HCT116 (cell line): Measurements from ENCODE around the gene NXPE3. TPM values are rescaled to one million over a fixed set of nuclear protein-coding genes. Genes with fewer than 3 reads are reported as not detected.

Source experiments
- ATAC-seq: fragments of 200-7000 bp; cut with Tn5 transposase; 2 replicates; pipeline ENCODE4 v1.9.1; 2020; ENCODE audit warnings: mild to moderate bottlenecking, moderate library complexity
- BruUV-seq: library from RNA; stranded (reverse); fragments of 400-500 nt; replicated peaks from 2 replicates; lab custom pipeline; 2021; lab: Mats Ljungman, UMichigan
- CTCF ChIA-PET: fragments of 300-600 bp; sonication (Branson Sonifier 250); formaldehyde crosslinking; loops from one replicate; lab custom pipeline; 2021; ENCODE audit warnings: antibody characterized with exemption; lab: Charles Lee
- POLR2A ChIA-PET: fragments of 300-600, 350-600 bp; sonication (Branson Sonifier 250); formaldehyde crosslinking; loops from one replicate; lab custom pipeline; 2021; ENCODE audit warnings: antibody characterized with exemption; lab: Charles Lee
- RAD21 ChIA-PET, 2 experiments: fragments of 300-600 bp; sonication (Branson Sonifier 250); formaldehyde crosslinking; loops; one replicate each; lab custom pipeline; 2023; ENCODE audit warnings: low total read pairs in 2 of 2; ENCODE audit not compliant: uncharacterized antibody in 2 of 2, unreplicated experiment in 2 of 2, low non-redundant PET in 1 of 2; lab: Charles Lee
- DNase-seq: peaks from one replicate; pipeline ENCODE4 v3.0.0-alpha.2; 2010; ENCODE audit warnings: low read depth, low spot score
- H2AFZ ChIP-seq: fragments of 200-600 bp; shearing (Covaris generic), sonication (generic); 2 replicates; pipeline ENCODE4 v1.6.1; 2017; ENCODE audit warnings: low read depth, mixed run types, mixed read lengths, antibody characterized with exemption, low read length; ENCODE audit not compliant: poor library complexity, severe bottlenecking
- H3K27ac ChIP-seq: 2 replicates; pipeline ENCODE4 v1.5.1; 2012; ENCODE audit warnings: low read depth, low read length
- H3K27me3 ChIP-seq: fragments of 200-600 bp; sonication (generic); 2 replicates; pipeline ENCODE4 v1.6.1; 2016; ENCODE audit warnings: mixed run types, low read length, mixed read lengths; ENCODE audit not compliant: insufficient read depth
- H3K36me3 ChIP-seq, 2 experiments: fragments of 200-500 bp in 1 of 2; fragments of 200-600 bp in 1 of 2; sonication (Bioruptor generic) in 1 of 2; sonication (generic) in 1 of 2; 2 replicates each; pipeline versions ENCODE4 v1.5.1 to v1.6.1; 2014 to 2016; ENCODE audit warnings: low read length in 2 of 2, inconsistent platforms in 1 of 2, mixed read lengths in 1 of 2, mixed run types in 1 of 2; ENCODE audit not compliant: insufficient read depth in 2 of 2, control insufficient read depth in 1 of 2
- H3K4me1 ChIP-seq, 2 experiments: fragments of 200-600 bp in 1 of 2; sonication (generic) in 1 of 2; 2 replicates each; pipeline versions ENCODE4 v1.5.1 to v1.6.1; 2012 to 2017; ENCODE audit warnings: low read length in 2 of 2, inconsistent platforms in 1 of 2, mild to moderate bottlenecking in 1 of 2, mixed read lengths in 1 of 2, mixed run types in 1 of 2, moderate library complexity in 1 of 2; ENCODE audit not compliant: insufficient read depth in 2 of 2, control insufficient read depth in 1 of 2
- H3K4me2 ChIP-seq: fragments of 200-600 bp; sonication (generic); 2 replicates; pipeline ENCODE4 v1.6.1; 2017; ENCODE audit warnings: mixed run types, low read length, mixed read lengths
- H3K4me3 ChIP-seq, 2 experiments: fragments of 200-600 bp in 1 of 2; sonication (generic) in 1 of 2; replicated peaks in 1 of 2; 2 replicates each; pipeline ENCODE4 v1.5.1; 2011 to 2016; ENCODE audit warnings: low read length in 2 of 2, control low read depth in 1 of 2, low read depth in 1 of 2, mild to moderate bottlenecking in 1 of 2, mixed read lengths in 1 of 2, mixed run types in 1 of 2
- H3K79me2 ChIP-seq: fragments of 200-600 bp; sonication (generic); 2 replicates; pipeline ENCODE4 v1.6.1; 2017; ENCODE audit warnings: mild to moderate bottlenecking, mixed run types, low read length, moderate library complexity, mixed read lengths; ENCODE audit not compliant: insufficient read depth
- H3K9ac ChIP-seq: fragments of 200-600 bp; sonication (generic); 2 replicates; pipeline ENCODE4 v1.6.1; 2016; ENCODE audit warnings: low read length, mixed read lengths
- H3K9me2 ChIP-seq: fragments of 200-600 bp; sonication (generic), shearing (Covaris generic); 2 replicates; pipeline ENCODE4 v1.6.1; 2017; ENCODE audit warnings: mixed run types, mild to moderate bottlenecking, moderate library complexity; ENCODE audit not compliant: insufficient read depth
- H3K9me3 ChIP-seq, 2 experiments: fragments of 200-500 bp in 1 of 2; fragments of 200-600 bp in 1 of 2; sonication (Bioruptor generic) in 1 of 2; sonication (generic) in 1 of 2; 2 replicates each; pipeline ENCODE4 v1.6.1; 2014 to 2017; ENCODE audit warnings: low read length in 2 of 2, mixed read lengths in 2 of 2, inconsistent platforms in 1 of 2, low read depth in 1 of 2, mild to moderate bottlenecking in 1 of 2, mixed run types in 1 of 2, moderate library complexity in 1 of 2; ENCODE audit not compliant: control insufficient read depth in 1 of 2, insufficient read depth in 1 of 2
- H4K20me1 ChIP-seq: fragments of 200-600 bp; sonication (generic), shearing (Covaris generic); 2 replicates; pipeline ENCODE4 v1.6.1; 2017; ENCODE audit warnings: mixed run types, mild to moderate bottlenecking, moderate library complexity; ENCODE audit not compliant: insufficient read depth
- CBX3 ChIP-seq: IDR thresholded peaks from 2 replicates; pipeline ENCODE4 v1.6.1; 2012; ENCODE audit warnings: low read depth
- CEBPB ChIP-seq: IDR thresholded peaks from 2 replicates; pipeline ENCODE4 v1.6.1; 2012; ENCODE audit warnings: low read depth
- EZH2phosphoT487 ChIP-seq: fragments of 200-600 bp; IDR thresholded peaks from 2 replicates; pipeline ENCODE4 v1.6.1; 2018; ENCODE audit warnings: antibody characterized with exemption, borderline replicate concordance
- FOSL1 ChIP-seq: IDR thresholded peaks from 2 replicates; pipeline ENCODE4 v1.6.1; 2012; ENCODE audit warnings: low read depth
- JUND ChIP-seq: IDR thresholded peaks from 2 replicates; pipeline ENCODE4 v1.6.1; 2012
- MAX ChIP-seq: IDR thresholded peaks from 2 replicates; pipeline ENCODE4 v1.6.1; 2012
- POLR2AphosphoS5 ChIP-seq: IDR thresholded peaks from 2 replicates; pipeline ENCODE4 v1.6.1; 2011; ENCODE audit warnings: mild to moderate bottlenecking, low read depth, low read length, moderate library complexity
- SIN3A ChIP-seq: IDR thresholded peaks from 2 replicates; pipeline ENCODE4 v1.6.1; 2012; ENCODE audit warnings: low read depth
- SP1 ChIP-seq: IDR thresholded peaks from 2 replicates; pipeline ENCODE4 v1.6.1; 2012; ENCODE audit warnings: low read depth
- SRF ChIP-seq: IDR thresholded peaks from 2 replicates; pipeline ENCODE4 v1.6.1; 2012; ENCODE audit warnings: low read depth
- TCF7L2 ChIP-seq: IDR thresholded peaks from 2 replicates; pipeline ENCODE4 v1.7.0; 2011; ENCODE audit warnings: borderline replicate concordance, inconsistent platforms; ENCODE audit not compliant: insufficient read depth, insufficient read length; ENCODE audit errors: extremely low read depth
- YY1 ChIP-seq: IDR thresholded peaks from 2 replicates; pipeline ENCODE4 v1.6.1; 2011; ENCODE audit warnings: low read length, low read depth, moderate library complexity, mild to moderate bottlenecking; ENCODE audit not compliant: insufficient replicate concordance; ENCODE audit errors: extremely low read depth
- ZBTB33 ChIP-seq: IDR thresholded peaks from 2 replicates; pipeline ENCODE4 v1.6.1; 2011; ENCODE audit warnings: mild to moderate bottlenecking, low read length, moderate library complexity; ENCODE audit not compliant: insufficient replicate concordance; ENCODE audit errors: extremely low read depth
- ZNF274 ChIP-seq: fragments of 200-500 bp; sonication (Bioruptor generic); IDR thresholded peaks from 2 replicates; pipeline ENCODE4 v1.6.1; 2014; ENCODE audit warnings: mild to moderate bottlenecking, low read depth, low read length, inconsistent platforms
- intact Hi-C: fragments of 100-400 bp; cut with micrococcal nuclease; formaldehyde crosslinking; loops from 2 replicates; pipeline ENCODE4 v1.10.0; 2022
- total RNA-seq: library from RNA; stranded (reverse); gene quantifications from one replicate; pipeline ENCODE4 v1.2.1, GENCODE V29; 2021; ENCODE audit not compliant: unreplicated experiment

NXPE3 gene
- total RNA-seq, 1 experiment from 2014 or later: 4.3 TPM

- no TSS peak for BruUV-seq
- intact Hi-C loops: no loop called here
- Histone ChIP-seq H3K4me3 (no peak overlapping the region), H3K27me3 (no peaks in the 10 kb centered on the region), H3K9me2 (no peaks in the 10 kb centered on the region), H3K9ac (no peak overlapping the region), H3K79me2 (no peaks in the 10 kb centered on the region), H3K36me3 (no peaks in the 10 kb centered on the region), H3K9me3 (no peaks in the 10 kb centered on the region), H3K27ac (no peak overlapping the region), H2AFZ (no peak overlapping the region), H3K4me2 (no peak overlapping the region), H4K20me1 (no peaks in the 10 kb centered on the region), H3K4me1 (peaks cover 3 to 11% of the 10 kb centered on the region in 2 experiments; a peak in 3 of 4 replicates)
- ChIA-PET RAD21 (no interaction called here), CTCF (no interaction called here), POLR2A (no interaction called here)
- TF ChIP-seq POLR2AphosphoS5 (no peak), FOSL1 (no peak), CEBPB (no peak), YY1 (no peak), TCF7L2 (no peak), EZH2phosphoT487 (no peak), CBX3 (no peak), ZBTB33 (no peak), JUND (no peak), SRF (no peak), MAX (no peak), SP1 (no peak), SIN3A (no peak), ZNF274 (no peak)
- ATAC-seq (no peak), DNase-seq (no peak)
These were observed 6.0 kb downstream of the NXPE3 start for GRCh38 chr3:101784855-101785613.
